ENCODE results near the gene VPS52.
A peak's percentile ranks its signal among the peaks of the same experiment; 100 is the strongest.

Gene VPS52, protein sequence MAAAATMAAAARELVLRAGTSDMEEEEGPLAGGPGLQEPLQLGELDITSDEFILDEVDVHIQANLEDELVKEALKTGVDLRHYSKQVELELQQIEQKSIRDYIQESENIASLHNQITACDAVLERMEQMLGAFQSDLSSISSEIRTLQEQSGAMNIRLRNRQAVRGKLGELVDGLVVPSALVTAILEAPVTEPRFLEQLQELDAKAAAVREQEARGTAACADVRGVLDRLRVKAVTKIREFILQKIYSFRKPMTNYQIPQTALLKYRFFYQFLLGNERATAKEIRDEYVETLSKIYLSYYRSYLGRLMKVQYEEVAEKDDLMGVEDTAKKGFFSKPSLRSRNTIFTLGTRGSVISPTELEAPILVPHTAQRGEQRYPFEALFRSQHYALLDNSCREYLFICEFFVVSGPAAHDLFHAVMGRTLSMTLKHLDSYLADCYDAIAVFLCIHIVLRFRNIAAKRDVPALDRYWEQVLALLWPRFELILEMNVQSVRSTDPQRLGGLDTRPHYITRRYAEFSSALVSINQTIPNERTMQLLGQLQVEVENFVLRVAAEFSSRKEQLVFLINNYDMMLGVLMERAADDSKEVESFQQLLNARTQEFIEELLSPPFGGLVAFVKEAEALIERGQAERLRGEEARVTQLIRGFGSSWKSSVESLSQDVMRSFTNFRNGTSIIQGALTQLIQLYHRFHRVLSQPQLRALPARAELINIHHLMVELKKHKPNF

GRCh38 chr6:33271468-33272274 is at the start of gene VPS52, which contains the start of gene RPS18:
VPS52 (minus strand) TSS chr6:33271876; CDS start chr6:33271675, 201 bp downstream.
RPS18 (plus strand) TSS chr6:33272075; CDS start chr6:33272120, 45 bp downstream.
- peak; percentile 99 for DNase-seq (ENCODE audit: low read depth)

- DNase-seq (ENCODE audit: low read depth) = no peak
These were observed 49.6 kb upstream of the VPS52 start for GRCh38 chr6:33321227-33321626.

DNA sequence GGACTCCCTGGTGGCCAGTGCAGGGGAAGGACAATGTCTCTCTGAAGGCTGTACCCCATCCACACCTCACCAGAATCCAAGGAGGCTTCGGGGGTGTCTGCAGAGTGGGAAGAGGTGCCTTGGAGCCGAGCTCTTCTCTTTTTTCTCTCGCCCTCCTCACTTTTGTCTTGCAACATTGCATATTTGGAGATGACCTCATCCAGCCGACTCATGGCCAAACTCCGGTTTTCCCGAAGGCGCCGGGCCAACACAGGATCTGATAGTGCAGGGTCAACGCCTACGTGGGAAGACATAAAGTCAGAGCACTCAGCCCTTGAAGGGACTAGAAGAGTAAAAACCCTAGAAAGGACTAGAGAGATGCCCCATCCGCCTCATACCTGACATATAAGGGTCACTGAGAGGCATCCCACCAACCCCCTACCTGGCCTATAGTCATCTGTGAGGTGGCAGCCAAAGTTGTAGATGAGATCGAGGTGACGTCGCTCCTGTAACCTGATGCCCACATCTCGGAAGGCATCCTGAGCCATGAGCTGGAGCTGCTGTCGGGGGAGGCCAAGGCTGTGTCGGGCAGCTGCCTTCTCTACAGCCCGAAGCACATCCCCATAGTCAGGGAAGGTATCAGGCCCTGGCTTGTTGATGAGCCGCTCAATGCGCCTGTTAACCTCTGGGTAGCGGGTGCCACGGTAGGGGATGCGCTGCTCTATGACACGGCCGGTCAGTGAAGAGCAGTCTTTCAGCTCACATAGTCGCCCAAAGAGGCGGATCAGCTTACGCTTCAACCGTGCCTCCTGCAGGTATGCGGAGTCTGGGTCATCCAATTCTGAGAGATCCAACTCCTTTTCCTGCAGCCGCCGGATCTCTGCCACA is 48.9 kb upstream of the VPS52 start:
- DNase-seq (ENCODE audit: low read depth) = peak; percentile 81

DNA sequence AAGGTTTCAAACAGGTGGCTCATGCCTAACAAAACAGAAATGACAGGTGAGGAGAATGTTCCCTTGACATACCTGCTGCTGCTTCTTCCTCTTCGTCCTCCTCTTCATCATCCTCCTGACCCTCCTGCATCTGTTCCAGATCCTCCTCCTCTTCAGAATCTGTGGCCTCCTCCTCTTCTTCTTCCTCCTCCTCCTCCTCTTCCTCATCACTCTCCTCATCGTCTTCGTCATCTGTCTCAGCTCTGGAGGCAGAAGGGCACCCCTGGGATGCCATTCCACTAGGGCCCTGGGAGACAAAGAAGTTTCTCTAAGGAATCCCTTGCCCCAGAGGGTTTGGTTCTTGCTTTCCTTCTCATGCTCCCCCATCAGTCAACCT is 48.3 kb upstream of the VPS52 start:
- DNase-seq (ENCODE audit: low read depth) = no peak

DNA sequence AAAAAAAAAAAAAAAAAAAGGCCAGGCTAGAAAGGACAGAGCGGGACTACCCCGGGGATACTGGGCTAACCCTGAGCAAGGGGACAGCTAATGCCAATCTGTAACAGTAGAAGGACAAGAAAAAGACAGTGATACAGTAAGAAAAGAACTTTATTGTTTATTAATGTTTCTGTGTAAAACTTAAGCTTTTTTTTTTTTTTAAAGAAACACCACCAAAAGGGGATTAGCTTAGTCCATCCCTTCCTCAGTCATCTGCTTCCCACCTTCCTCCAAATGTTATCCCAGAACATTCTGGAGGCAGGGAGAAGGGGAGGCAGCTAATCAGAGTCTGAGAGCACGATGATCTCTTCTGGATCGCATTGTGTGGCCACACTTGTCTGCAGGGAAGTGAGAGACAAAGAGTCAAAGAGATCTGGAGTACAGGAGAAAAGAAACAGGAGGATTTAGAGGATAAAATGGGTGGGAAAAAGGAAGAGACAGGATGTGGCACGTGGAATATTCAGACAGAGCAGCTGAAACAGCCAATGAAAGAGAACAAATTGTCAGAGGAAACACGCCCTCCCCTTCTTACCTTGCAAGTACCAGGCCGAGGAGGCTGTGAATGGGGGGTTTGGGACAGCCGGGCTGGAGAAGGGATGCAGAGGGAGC is 46.9 kb upstream of the VPS52 start:
- DNase-seq (ENCODE audit: low read depth) = no peak

- peak; percentile 98 for DNase-seq (ENCODE audit: low read depth)
These were observed 46.2 kb upstream of the VPS52 start, which contains the start of gene ZBTB22 for GRCh38 chr6:33317669-33318425. ZBTB22 (minus strand) TSS chr6:33317744; CDS start chr6:33316916, 828 bp downstream.

- no peak for DNase-seq (ENCODE audit: low read depth)
These were observed 45.7 kb upstream of the VPS52 start for GRCh38 chr6:33317419-33317668.

GRCh38 chr6:33316603-33317418 is 45.1 kb upstream of the VPS52 start:
- DNase-seq (ENCODE audit: low read depth) = no peak

DNA sequence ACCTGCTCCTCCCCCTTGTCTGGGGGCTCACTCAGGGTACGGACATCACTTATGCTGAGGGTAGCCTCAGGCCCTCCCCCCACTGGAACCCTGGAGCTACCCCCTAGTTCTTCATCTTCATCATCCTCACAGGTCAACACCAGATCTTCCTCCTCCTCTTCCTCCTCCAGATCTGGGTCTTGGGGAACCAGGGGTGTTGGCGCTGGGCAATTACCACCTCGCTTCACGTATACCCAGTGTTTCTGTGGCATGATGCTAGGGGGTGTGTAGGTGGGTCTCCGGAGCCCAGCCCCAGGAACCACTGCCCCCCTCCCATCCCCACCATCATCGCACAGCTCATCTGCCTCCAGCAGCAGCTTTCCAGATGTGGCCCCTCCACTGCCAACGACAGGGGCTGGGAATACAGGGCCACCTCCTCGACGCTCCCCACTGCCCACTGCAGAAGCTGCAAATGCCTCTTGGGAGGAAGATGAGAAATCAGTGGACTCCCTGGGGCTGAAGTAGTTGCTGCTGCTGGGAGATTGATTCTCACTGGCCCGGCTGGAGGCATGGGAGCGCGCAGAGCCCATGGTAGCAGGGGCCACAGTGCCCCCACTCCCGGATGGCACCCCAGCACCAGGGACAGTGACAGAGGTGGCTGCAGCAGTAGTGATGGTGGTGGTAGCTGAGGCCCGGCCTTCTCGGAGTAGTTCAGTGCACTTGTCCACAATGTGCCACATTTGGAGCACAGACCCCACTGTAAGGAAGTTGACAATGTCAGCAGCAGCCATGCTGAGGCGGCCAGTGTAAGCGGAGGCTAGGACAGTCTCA is 44.3 kb upstream of the VPS52 start:
- no peak for DNase-seq (ENCODE audit: low read depth)

DNA sequence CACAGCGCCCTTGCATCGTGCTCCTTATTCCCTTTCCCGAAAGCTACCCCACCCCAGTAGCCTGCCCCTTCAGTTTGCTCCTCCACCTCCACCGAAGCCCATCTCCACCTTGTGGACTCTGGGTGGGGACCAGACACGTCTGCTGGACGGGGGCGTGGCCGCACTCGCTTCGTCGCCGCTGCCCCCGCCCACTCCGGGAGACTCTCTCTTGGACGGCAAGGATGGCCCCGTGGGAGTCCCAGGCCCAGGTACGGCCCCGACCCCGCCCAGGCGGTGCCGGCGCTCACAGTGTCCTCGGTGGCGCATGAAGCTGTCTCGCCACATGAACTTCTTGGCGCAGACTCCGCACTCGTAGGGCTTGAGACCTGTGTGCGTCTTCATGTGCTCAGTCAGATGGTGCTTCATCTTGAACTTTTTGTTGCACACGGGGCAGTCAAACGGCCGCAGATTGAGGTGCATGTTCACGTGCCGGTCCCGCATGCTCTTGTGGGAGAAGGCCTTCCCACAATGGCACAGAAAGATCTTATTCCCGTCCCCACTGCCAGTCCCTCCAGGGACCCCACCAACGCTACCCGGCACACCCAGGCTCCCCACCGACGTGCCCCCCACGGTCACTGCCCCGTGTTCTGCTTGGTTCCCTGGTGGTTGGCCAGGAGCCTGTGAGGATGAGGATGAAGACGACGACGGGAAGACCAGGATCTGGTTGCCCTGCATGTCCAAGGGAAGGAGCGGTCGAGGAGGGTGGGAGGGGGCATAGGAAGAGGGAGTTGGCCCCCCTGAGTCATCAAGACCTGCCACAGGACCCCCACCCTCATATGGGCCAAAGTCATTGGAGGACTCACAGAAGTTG is 43.5 kb upstream of the VPS52 start:
- DNase-seq (ENCODE audit: low read depth) = no peak

GRCh38 chr6:33314515-33314942 is 42.9 kb upstream of the VPS52 start:
- DNase-seq (ENCODE audit: low read depth) = peak; percentile 77

- peak; percentile 45 for DNase-seq (ENCODE audit: low read depth)
These were observed 42.2 kb upstream of the VPS52 start, which contains the start of gene TAPBP for GRCh38 chr6:33313709-33314514. TAPBP (minus strand) TSS chr6:33314078; CDS start chr6:33314041, 37 bp downstream.

DNA sequence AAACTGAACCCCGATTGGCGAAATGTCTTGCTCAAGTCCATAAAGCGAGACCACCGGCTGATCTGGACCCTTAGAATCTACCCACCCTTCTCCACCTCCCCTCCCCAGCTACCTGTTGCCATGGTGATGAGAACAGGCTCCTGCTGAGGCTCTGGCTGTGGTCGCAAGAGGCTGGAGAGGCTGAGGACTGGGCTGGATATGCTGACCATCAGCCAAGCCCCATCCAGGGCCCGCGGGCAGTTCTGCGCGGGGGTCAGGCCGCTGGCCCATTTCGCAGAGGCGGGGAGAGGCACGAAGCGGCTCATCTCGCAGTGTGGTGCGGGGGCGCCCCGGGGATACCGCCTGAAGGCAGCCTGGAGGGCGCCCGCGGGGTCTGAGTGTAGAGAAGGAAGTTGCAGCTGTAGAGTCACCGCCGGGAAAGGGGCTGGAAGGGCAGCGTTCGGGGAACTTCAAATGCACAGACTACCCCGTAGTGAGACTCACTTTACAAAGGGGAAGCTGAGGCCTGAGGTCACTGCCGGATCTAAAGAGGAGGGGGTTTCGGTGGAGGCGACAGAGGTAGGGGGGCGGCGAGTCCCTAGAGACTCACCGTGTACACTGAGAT is 41.5 kb upstream of the VPS52 start:
- DNase-seq (ENCODE audit: low read depth) = no peak

DNA sequence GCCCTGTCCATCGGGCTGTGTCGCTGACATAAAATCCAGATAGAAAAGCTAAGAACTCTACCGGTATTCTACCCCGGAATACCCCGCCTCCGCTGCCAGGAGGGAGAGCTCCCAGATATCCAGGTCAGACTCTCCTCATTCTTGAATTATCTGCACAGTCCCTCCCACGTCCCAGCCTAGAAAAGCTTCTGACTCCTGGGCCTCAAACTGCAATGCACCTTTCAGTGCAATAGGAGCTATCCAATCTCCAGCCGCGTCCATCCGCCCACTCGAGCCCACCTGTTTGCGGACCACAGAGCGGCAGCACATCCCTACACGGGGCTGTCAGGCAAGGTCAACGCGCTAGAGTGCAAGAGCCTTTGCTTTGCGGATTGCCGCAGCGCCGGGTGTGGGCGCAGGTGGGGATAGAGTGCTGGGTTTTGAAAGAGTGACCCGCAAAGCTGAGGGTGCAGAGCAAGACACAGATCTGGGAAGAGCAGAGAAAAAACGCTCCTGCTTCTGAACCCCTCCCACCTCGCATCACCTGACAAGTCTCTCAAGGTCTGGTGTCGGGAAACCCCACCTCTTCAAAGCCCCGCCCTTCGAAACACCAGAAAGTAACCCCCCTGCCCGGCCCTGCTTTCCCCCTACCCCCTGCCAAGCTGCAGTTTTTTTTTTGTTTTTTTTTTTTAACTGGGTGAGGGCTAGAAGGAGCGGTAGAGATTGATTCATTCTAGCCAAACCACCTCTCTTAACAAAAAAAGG is 40.9 kb upstream of the VPS52 start:
- DNase-seq (ENCODE audit: low read depth) = peak; percentile 53

GRCh38 chr6:33306356-33306755 is 34.7 kb upstream of the VPS52 start:
- no peak for DNase-seq (ENCODE audit: low read depth)

All from fibroblast of gingiva (primary cell).